Stimulated activated CD4-positive, alpha-beta T cell treated with anti-CD3 and anti-CD28 coated beads, Interleukin-4, amount 100 ng/mL, for 48 hours (primary cell): ENCODE results near the gene FABP6.

ENCODE experiments used
- DNase-seq, 2 donors: peaks; one replicate each; pipeline ENCODE4 v3.0.0-alpha.2; 2020; ENCODE audit warnings: low read depth in 2 of 2

FABP6 gene

GRCh38 chr5:160262151-160263074 lies 33.1 kb downstream of the FABP6 start:
- no peak for DNase-seq

GRCh38 chr5:160263326-160263855 lies 34.1 kb downstream of the FABP6 start:
- DNase-seq = no peak

- no peak for DNase-seq
Measured at GRCh38 chr5:160266044-160266443, 36.7 kb downstream of the FABP6 start.

GRCh38 chr5:160266752-160267345 lies 37.5 kb downstream of the FABP6 start:
- no peak for DNase-seq

- no peak for DNase-seq
Measured at GRCh38 chr5:160268121-160268520, 38.8 kb downstream of the FABP6 start.

GRCh38 chr5:160269017-160269416 lies 39.7 kb downstream of the FABP6 start:
- no peak for DNase-seq

- DNase-seq = no peak
Measured at GRCh38 chr5:160270704-160271103, 41.4 kb downstream of the FABP6 start.

GRCh38 chr5:160271396-160271795 lies 42.1 kb downstream of the FABP6 start:
- no peak for DNase-seq

- DNase-seq = no peak
Measured at GRCh38 chr5:160271836-160272235, 42.5 kb downstream of the FABP6 start.

GRCh38 chr5:160272264-160272663 lies 43.0 kb downstream of the FABP6 start:
- no peak for DNase-seq

- DNase-seq = no peak
Measured at GRCh38 chr5:160272889-160273288, 43.6 kb downstream of the FABP6 start.

- DNase-seq = no peak
Measured at GRCh38 chr5:160274483-160274931, 45.2 kb downstream of the FABP6 start.

GRCh38 chr5:160278343-160278742 lies 49.0 kb downstream of the FABP6 start:
- no peak for DNase-seq

- DNase-seq = no peak
Measured at GRCh38 chr5:160280384-160281095, 51.2 kb downstream of the FABP6 start.

GRCh38 chr5:160281275-160281674 lies 52.0 kb downstream of the FABP6 start:
- no peak for DNase-seq

GRCh38 chr5:160284291-160284873 lies 55.1 kb downstream of the FABP6 start:
- no peak for DNase-seq

GRCh38 chr5:160285316-160285715 lies 56.0 kb downstream of the FABP6 start:
- no peak for DNase-seq

GRCh38 chr5:160286947-160287346 lies 57.6 kb downstream of the FABP6 start:
- DNase-seq = no peak

- no peak for DNase-seq
Measured at GRCh38 chr5:160287378-160288051, 58.2 kb downstream of the FABP6 start.
